Smooth muscle cell of the pulmonary artery (primary cell): ENCODE results near the gene SPOCK1. TPM values are rescaled to one million over a fixed set of nuclear protein-coding genes. Genes with fewer than 3 reads are reported as not detected.

Source experiments
- total RNA-seq: library from RNA; depleted of rRNA; stranded (reverse); fragments of >200 nt; gene quantifications from 2 replicates; pipeline ENCODE4 v1.2.3, GENCODE V29; 2014

Gene SPOCK1
- 305 and 1,070 TPM in 2 replicates for total RNA-seq

GRCh38 chr5:137498736-137499505 lies at the start of gene SPOCK1:
Gene SPOCK1, minus strand, starts transcription at chr5:137499326.

Other genes with a start within 250 kb of the SPOCK1 start
- gene KLHL3, start 236.8 kb upstream of the SPOCK1 start, total RNA-seq, result 3.6 and 4.2 TPM in 2 replicates